ENCODE data around the gene CDH8. TPM values are rescaled to one million over a fixed set of nuclear protein-coding genes. Genes with fewer than 3 reads are reported as not detected.

Gene CDH8
- total and polyA plus RNA-seq, 2 of the 4 experiments (the other 2 are of a cell fraction): not detected

GRCh38 chr16:61665512-61665911 lies 370.7 kb downstream of the CDH8 start:
- no peak overlapping the region for H3K14ac ChIP-seq (replicated peaks; ENCODE audit: low read depth, low read length)
- no peaks in the 10 kb centered on the region for H3K36me3 ChIP-seq (ENCODE audit: control insufficient read depth, insufficient read depth, low read length)
- H3K9me3 ChIP-seq (ENCODE audit: control insufficient read depth, insufficient read depth, low read length): no peaks in the 10 kb centered on the region
- no peaks in the 10 kb centered on the region for H3K79me1 ChIP-seq (ENCODE audit: low read depth in 1 of 2, low read length in 2 of 2)
- DNase-seq: no peak
- dilution Hi-C loops (cut with HindIII; ENCODE audit: low sequenced_read_pairs, unreplicated experiment) (no loop called here), in situ Hi-C loops (cut with MboI; ENCODE audit: low sequenced_read_pairs) (no loop called here), intact Hi-C loops (cut with micrococcal nuclease) (no loop called here)
- no peak overlapping the region for H4K91ac ChIP-seq (ENCODE audit: insufficient read depth, low read depth, low read length)
- BruUV-seq (replicated peaks): no TSS peak
- no peak overlapping the region for H3K4ac ChIP-seq (ENCODE audit: low read depth, low read length)
- no peak overlapping the region for H2AFZ ChIP-seq (replicated peaks; ENCODE audit: low read length, poor library complexity)
- no peak overlapping the region for H4K5ac ChIP-seq (ENCODE audit: low read depth, low read length)
- H3K4me2 ChIP-seq (ENCODE audit: low read depth, low read length): no peak overlapping the region
- no CpG with 5 or more reads among the region's 1 CpG for WGBS, 2 experiments (ENCODE audit: extremely low coverage in 2 of 2, insufficient read length in 1 of 2)
- no peak overlapping the region for H3K27ac ChIP-seq (ENCODE audit: insufficient read depth, low read length)
- H2BK5ac ChIP-seq (ENCODE audit: low read depth, low read length, poor library complexity, severe bottlenecking): no peak overlapping the region
- no peaks in the 10 kb centered on the region for H3K9me1 ChIP-seq (ENCODE audit: insufficient read depth, low read length)
- CTCF ChIA-PET: no interaction called here
- TF ChIP-seq BHLHE40 (IDR thresholded peaks at IDR 0.05; ENCODE audit: low read depth, low read length): no peak
- H4K20me1 ChIP-seq (ENCODE audit: insufficient read depth, low read length): no peaks in the 10 kb centered on the region
- H3K9ac ChIP-seq (ENCODE audit: low read depth, low read length): no peak overlapping the region
- H2AK5ac ChIP-seq (ENCODE audit: low read depth, low read length): no peak overlapping the region
- H3K4me1 ChIP-seq (ENCODE audit: control insufficient read depth, insufficient read depth, low read length): no peaks in the 10 kb centered on the region
- no peak overlapping the region for H3K56ac ChIP-seq (ENCODE audit: extremely low read depth, insufficient read depth, low read length)
- no peak overlapping the region for H4K8ac ChIP-seq (ENCODE audit: low read depth in 2 of 2, low read length in 2 of 2)
- H3K4me3 ChIP-seq (ENCODE audit: insufficient read depth, low read depth, low read length): no peak overlapping the region
- ATAC-seq (ENCODE audit: low read depth): no peak
- H3K27me3 ChIP-seq (ENCODE audit: control insufficient read depth, insufficient read depth, low read length): no peaks in the 10 kb centered on the region
- H3K18ac ChIP-seq (ENCODE audit: low read depth, low read length): no peak overlapping the region
- no peak overlapping the region for H2BK120ac ChIP-seq (ENCODE audit: low read depth, low read length)
- POLR2A ChIA-PET (ENCODE audit: unreplicated experiment): no interaction called here
- H2AK9ac ChIP-seq (replicated peaks; ENCODE audit: low read depth, low read length, poor library complexity): no peak overlapping the region
- H2BK15ac ChIP-seq (ENCODE audit: low read depth, low read length): no peak overlapping the region
- H2BK20ac ChIP-seq (ENCODE audit: low read depth, low read length): no peak overlapping the region
- no peak overlapping the region for H3K23ac ChIP-seq (ENCODE audit: low read depth, low read length)
